A673 (cell line): ENCODE data around the gene TMPRSS11E. TPM values are rescaled to one million over a fixed set of nuclear protein-coding genes. Genes with fewer than 3 reads are reported as not detected.

Source experiments
- BruUV-seq: library from RNA; stranded (reverse); fragments of 400-500 nt; replicated peaks from 2 replicates; lab custom pipeline; 2021; lab: Mats Ljungman, UMichigan
- CTCF ChIA-PET: fragments of 300-600 bp; sonication (Branson Sonifier 250); formaldehyde crosslinking; loops from one replicate; lab custom pipeline; 2022; ENCODE audit warnings: antibody characterized with exemption; lab: Charles Lee
- POLR2A ChIA-PET: fragments of 300-600 bp; sonication (Branson Sonifier 250); formaldehyde crosslinking; loops from one replicate; lab custom pipeline; 2022; ENCODE audit warnings: antibody characterized with exemption; ENCODE audit not compliant: low non-redundant PET; lab: Charles Lee
- DNase-seq: peaks from one replicate; pipeline ENCODE4 v3.0.0-alpha.2; 2015; ENCODE audit warnings: low spot score
- H3K27ac ChIP-seq: fragments of 200-600 bp; sonication (generic); 2 replicates; pipeline ENCODE4 v1.5.1; 2016; ENCODE audit warnings: mixed run types, low read depth, mild to moderate bottlenecking, mixed read lengths, antibody characterized with exemption, low read length; ENCODE audit not compliant: poor library complexity, severe bottlenecking
- H3K27me3 ChIP-seq: fragments of 200-600 bp; sonication (generic); replicated peaks from 2 replicates; pipeline ENCODE4 v1.6.1; 2017; ENCODE audit warnings: mixed run types, low read depth, mild to moderate bottlenecking, mixed read lengths, antibody characterized with exemption, low read length; ENCODE audit not compliant: insufficient read depth, poor library complexity
- H3K36me3 ChIP-seq: fragments of 200-600 bp; sonication (generic); 2 replicates; pipeline ENCODE4 v1.6.1; 2016; ENCODE audit warnings: mixed run types, mild to moderate bottlenecking, mixed read lengths, antibody characterized with exemption, low read length; ENCODE audit not compliant: insufficient read depth, poor library complexity, severe bottlenecking
- H3K4me1 ChIP-seq: fragments of 200-600 bp; sonication (generic); 2 replicates; pipeline ENCODE4 v1.6.1; 2017; ENCODE audit warnings: mixed run types, mild to moderate bottlenecking, mixed read lengths, antibody characterized with exemption, low read length; ENCODE audit not compliant: insufficient read depth, poor library complexity, severe bottlenecking
- H3K4me3 ChIP-seq: fragments of 200-600 bp; sonication (generic); 2 replicates; pipeline ENCODE4 v1.5.1; 2016; ENCODE audit warnings: low read depth, mixed run types, mild to moderate bottlenecking, mixed read lengths, low read length; ENCODE audit not compliant: poor library complexity, severe bottlenecking
- H3K9me3 ChIP-seq: fragments of 200-600 bp; sonication (generic); 2 replicates; pipeline ENCODE4 v1.6.1; 2016; ENCODE audit warnings: mixed run types, low read depth, mild to moderate bottlenecking, mixed read lengths, antibody characterized with exemption, low read length; ENCODE audit not compliant: poor library complexity, severe bottlenecking
- CTCF ChIP-seq: fragments of 300-800, 200-600 bp; sonication (generic); conservative IDR thresholded peaks from 2 replicates; pipeline ENCODE4 v1.5.1; 2017; ENCODE audit warnings: low read depth, mild to moderate bottlenecking, antibody characterized with exemption, low read length, moderate library complexity, mixed read lengths
- EZH2 ChIP-seq: fragments of 200-600 bp; sonication (generic); IDR thresholded peaks from 2 replicates; pipeline ENCODE4 v1.6.1; 2017; ENCODE audit warnings: borderline replicate concordance, low read depth, mild to moderate bottlenecking, mixed read lengths, antibody characterized with exemption, low read length; ENCODE audit not compliant: poor library complexity, severe bottlenecking
- intact Hi-C: fragments of 100-400 bp; cut with micrococcal nuclease; formaldehyde crosslinking; loops from one replicate; pipeline ENCODE4 v1.10.0; 2022; ENCODE audit not compliant: unreplicated experiment
- total RNA-seq: library from RNA; stranded (reverse); gene quantifications from 2 replicates; pipeline ENCODE4 v1.2.3, GENCODE V29; 2021

Gene TMPRSS11E
- total RNA-seq, 1 experiment from 2014 or later = not detected

- BruUV-seq = no TSS peak
- CTCF ChIA-PET = no interaction called here
- Histone ChIP-seq H3K9me3 (no peaks in the 10 kb centered on the region), H3K27ac (no peak overlapping the region), H3K4me3 (no peak overlapping the region), H3K27me3 (no peaks in the 10 kb centered on the region), H3K4me1 (no peaks in the 10 kb centered on the region), H3K36me3 (no peaks in the 10 kb centered on the region)
- TF ChIP-seq CTCF = no peak
- TF ChIP-seq EZH2 = no peak
- intact Hi-C loops = no loop called here
- no peak for DNase-seq
- POLR2A ChIA-PET = no interaction called here
Observed at GRCh38 chr4:68460085-68460484, 12.8 kb downstream of the TMPRSS11E start.

GRCh38 chr4:68461790-68462189 lies 14.5 kb downstream of the TMPRSS11E start:
- POLR2A ChIA-PET = no interaction called here
- Histone ChIP-seq H3K27ac (no peak overlapping the region), H3K4me3 (no peak overlapping the region), H3K4me1 (no peaks in the 10 kb centered on the region), H3K36me3 (no peaks in the 10 kb centered on the region), H3K27me3 (no peaks in the 10 kb centered on the region), H3K9me3 (no peaks in the 10 kb centered on the region)
- DNase-seq = no peak
- no TSS peak for BruUV-seq
- no peak for TF ChIP-seq CTCF
- TF ChIP-seq EZH2 = no peak
- intact Hi-C loops = no loop called here
- CTCF ChIA-PET = no interaction called here

- CTCF ChIA-PET = no interaction called here
- no peaks in the 10 kb centered on the region for H3K27me3 ChIP-seq
- no peak overlapping the region for H3K4me3 ChIP-seq
- no peak for TF ChIP-seq CTCF
- TF ChIP-seq EZH2 = no peak
- H3K36me3 ChIP-seq = no peaks in the 10 kb centered on the region
- no peak overlapping the region for H3K27ac ChIP-seq
- intact Hi-C loops = no loop called here
- H3K9me3 ChIP-seq = no peaks in the 10 kb centered on the region
- POLR2A ChIA-PET = no interaction called here
- no peak for DNase-seq
- H3K4me1 ChIP-seq = no peaks in the 10 kb centered on the region
- no TSS peak for BruUV-seq
Observed at GRCh38 chr4:68462691-68463090, 15.4 kb downstream of the TMPRSS11E start.
